ENCODE measurements around the gene KIF15. TPM values are rescaled to one million over a fixed set of nuclear protein-coding genes. Genes with fewer than 3 reads are reported as not detected.

Gene KIF15
- polyA plus RNA-seq, 1 donor (not counting 4 experiments of a cell fraction or from before 2014, with no cell fraction given): 2.8 TPM

DNA sequence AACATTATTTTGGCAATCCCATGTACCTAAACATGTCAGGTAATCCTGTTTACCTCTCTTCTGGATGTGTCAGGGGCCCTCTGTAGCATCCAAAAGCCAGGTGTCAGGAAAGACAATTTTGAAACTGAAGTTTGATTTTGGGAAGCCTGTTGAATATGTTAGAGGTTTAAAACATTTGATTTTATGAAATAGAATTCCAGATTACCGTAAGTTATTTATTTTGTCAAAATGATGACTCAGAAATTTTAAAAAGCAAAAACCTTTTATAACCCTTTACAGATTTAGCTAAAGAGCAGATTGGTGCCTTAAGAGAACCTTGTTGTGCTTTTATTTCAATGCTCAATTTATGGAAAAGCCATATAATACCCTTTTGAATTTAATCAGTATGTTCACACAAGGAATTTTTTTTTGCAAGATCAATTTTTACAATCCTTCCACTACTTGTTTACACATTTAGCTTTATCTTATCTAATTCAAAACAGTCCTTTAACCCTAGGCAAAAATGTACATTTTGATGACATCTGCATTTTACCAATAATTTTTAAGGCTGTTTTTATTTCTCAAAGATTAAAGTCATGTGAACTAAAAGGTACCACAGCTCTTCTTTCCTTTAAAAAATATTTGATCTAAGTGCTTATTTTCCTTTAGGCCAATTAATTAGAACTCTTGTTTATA is 10.0 kb downstream of the KIF15 start:
- FAIRE-seq (no peak), DNase-seq (ENCODE audit: low read depth, low spot score) (no peak)
- no peaks in the 10 kb centered on the region for H3K27me3 ChIP-seq (ENCODE audit: control insufficient read depth, extremely low read depth, insufficient read depth, low read length)
- no peaks in the 10 kb centered on the region for H4K20me1 ChIP-seq (ENCODE audit: control insufficient read depth, extremely low read depth, insufficient read depth, low read length)
- H3K9me3 ChIP-seq (ENCODE audit: control insufficient read depth, low read depth, low read length): peaks cover 2% of the 10 kb centered on the region
- no peak overlapping the region for H2AFZ ChIP-seq (ENCODE audit: control insufficient read depth, low read length)
- no peak for TF ChIP-seq EZH2 (IDR thresholded peaks at IDR 0.05; ENCODE audit: low read length)
- TF ChIP-seq, protein P1, sequence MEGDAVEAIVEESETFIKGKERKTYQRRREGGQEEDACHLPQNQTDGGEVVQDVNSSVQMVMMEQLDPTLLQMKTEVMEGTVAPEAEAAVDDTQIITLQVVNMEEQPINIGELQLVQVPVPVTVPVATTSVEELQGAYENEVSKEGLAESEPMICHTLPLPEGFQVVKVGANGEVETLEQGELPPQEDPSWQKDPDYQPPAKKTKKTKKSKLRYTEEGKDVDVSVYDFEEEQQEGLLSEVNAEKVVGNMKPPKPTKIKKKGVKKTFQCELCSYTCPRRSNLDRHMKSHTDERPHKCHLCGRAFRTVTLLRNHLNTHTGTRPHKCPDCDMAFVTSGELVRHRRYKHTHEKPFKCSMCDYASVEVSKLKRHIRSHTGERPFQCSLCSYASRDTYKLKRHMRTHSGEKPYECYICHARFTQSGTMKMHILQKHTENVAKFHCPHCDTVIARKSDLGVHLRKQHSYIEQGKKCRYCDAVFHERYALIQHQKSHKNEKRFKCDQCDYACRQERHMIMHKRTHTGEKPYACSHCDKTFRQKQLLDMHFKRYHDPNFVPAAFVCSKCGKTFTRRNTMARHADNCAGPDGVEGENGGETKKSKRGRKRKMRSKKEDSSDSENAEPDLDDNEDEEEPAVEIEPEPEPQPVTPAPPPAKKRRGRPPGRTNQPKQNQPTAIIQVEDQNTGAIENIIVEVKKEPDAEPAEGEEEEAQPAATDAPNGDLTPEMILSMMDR (optimal IDR thresholded peaks at IDR 0.05 in 1 of 3, IDR thresholded peaks at IDR 0.05 in 1 of 3, conservative IDR thresholded peaks at IDR 0.05 in 1 of 3; ENCODE audit: extremely low read depth in 1 of 3, insufficient read depth in 2 of 3, low read length in 3 of 3): no peak
- H3K36me3 ChIP-seq (ENCODE audit: control insufficient read depth in 2 of 2, extremely low read depth in 1 of 2, insufficient read depth in 2 of 2, low read length in 2 of 2): peaks cover 0 to 4% of the 10 kb centered on the region in 2 experiments
- H3K9me1 ChIP-seq (ENCODE audit: control insufficient read depth, extremely low read depth, insufficient read depth, low read length): no peaks in the 10 kb centered on the region
- no peak overlapping the region for H3K4me3 ChIP-seq (ENCODE audit: control insufficient read depth in 2 of 3, extremely low read depth in 1 of 3, insufficient read depth in 2 of 3, low read depth in 1 of 3, low read length in 3 of 3)
- no peak overlapping the region for H3K27ac ChIP-seq (ENCODE audit: control insufficient read depth, insufficient read depth, low read length)
- H3K4me2 ChIP-seq (ENCODE audit: control insufficient read depth, extremely low read depth, insufficient read depth, low read depth, low read length): no peak overlapping the region
- peaks cover 8% of the 10 kb centered on the region for H3K79me2 ChIP-seq (ENCODE audit: control insufficient read depth, insufficient read depth, low read length)
- no peaks in the 10 kb centered on the region for H3K4me1 ChIP-seq (ENCODE audit: control insufficient read depth, extremely low read depth, insufficient read depth, low read length)
- no peak overlapping the region for H3K9ac ChIP-seq (ENCODE audit: control insufficient read depth, extremely low read depth, insufficient read depth, low read length)
- dilution Hi-C loops (cut with MboI; ENCODE audit: extremely low pct_ligation_motif_present, low sequenced_read_pairs): no loop called here

DNA sequence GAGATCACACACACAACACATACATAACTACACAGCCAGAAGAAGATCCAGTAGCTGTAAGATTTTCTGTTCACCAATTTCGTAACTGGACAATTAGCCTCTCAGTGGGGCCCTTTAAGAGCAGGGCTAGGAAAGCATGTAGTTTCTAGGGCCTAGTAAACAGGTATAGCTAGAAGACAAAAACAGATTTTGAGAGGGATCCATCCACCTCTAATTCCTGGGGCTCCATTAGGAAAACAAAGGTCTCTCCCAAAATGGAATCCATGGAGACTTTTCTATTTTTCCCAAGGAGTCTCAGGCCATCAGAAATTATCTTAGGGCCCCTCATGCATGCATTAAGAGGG is 10.5 kb downstream of the KIF15 start:
- peaks cover 8% of the 10 kb centered on the region for H3K79me2 ChIP-seq (ENCODE audit: control insufficient read depth, insufficient read depth, low read length)
- peaks cover 2% of the 10 kb centered on the region for H3K9me3 ChIP-seq (ENCODE audit: control insufficient read depth, low read depth, low read length)
- H3K27ac ChIP-seq (ENCODE audit: control insufficient read depth, insufficient read depth, low read length): no peak overlapping the region
- FAIRE-seq: no peak
- dilution Hi-C loops (cut with MboI; ENCODE audit: extremely low pct_ligation_motif_present, low sequenced_read_pairs): no loop called here
- DNase-seq (ENCODE audit: low read depth, low spot score): no peak
- TF ChIP-seq, protein P1 (optimal IDR thresholded peaks at IDR 0.05 in 1 of 3, IDR thresholded peaks at IDR 0.05 in 1 of 3, conservative IDR thresholded peaks at IDR 0.05 in 1 of 3; ENCODE audit: extremely low read depth in 1 of 3, insufficient read depth in 2 of 3, low read length in 3 of 3): no peak
- no peak for TF ChIP-seq EZH2 (IDR thresholded peaks at IDR 0.05; ENCODE audit: low read length)
- no peak overlapping the region for H2AFZ ChIP-seq (ENCODE audit: control insufficient read depth, low read length)
- H3K4me1 ChIP-seq (ENCODE audit: control insufficient read depth, extremely low read depth, insufficient read depth, low read length): no peaks in the 10 kb centered on the region
- H3K27me3 ChIP-seq (ENCODE audit: control insufficient read depth, extremely low read depth, insufficient read depth, low read length): no peaks in the 10 kb centered on the region
- H3K9me1 ChIP-seq (ENCODE audit: control insufficient read depth, extremely low read depth, insufficient read depth, low read length): no peaks in the 10 kb centered on the region
- H4K20me1 ChIP-seq (ENCODE audit: control insufficient read depth, extremely low read depth, insufficient read depth, low read length): no peaks in the 10 kb centered on the region
- peaks cover 0 to 4% of the 10 kb centered on the region in 2 experiments for H3K36me3 ChIP-seq (ENCODE audit: control insufficient read depth in 2 of 2, extremely low read depth in 1 of 2, insufficient read depth in 2 of 2, low read length in 2 of 2)
- no peak overlapping the region for H3K9ac ChIP-seq (ENCODE audit: control insufficient read depth, extremely low read depth, insufficient read depth, low read length)
- no peak overlapping the region for H3K4me3 ChIP-seq (ENCODE audit: control insufficient read depth in 2 of 3, extremely low read depth in 1 of 3, insufficient read depth in 2 of 3, low read depth in 1 of 3, low read length in 3 of 3)
- no peak overlapping the region for H3K4me2 ChIP-seq (ENCODE audit: control insufficient read depth, extremely low read depth, insufficient read depth, low read depth, low read length)
